PC-9 (cell line): ENCODE measurements around the gene ATP2B3.

Source experiments
- EZH2 ChIP-seq: fragments of 200-600 bp; sonication (generic); IDR thresholded peaks from 2 replicates; pipeline ENCODE4 v1.8.0; 2017; ENCODE audit warnings: antibody characterized with exemption, low read depth
- TF ChIP-seq, protein P1 (sequence below): fragments of 200-600 bp; sonication (generic); conservative IDR thresholded peaks from 2 replicates; pipeline ENCODE4 v1.6.1; 2017; ENCODE audit warnings: mixed run types, antibody characterized with exemption, mild to moderate bottlenecking, moderate library complexity

DNA sequence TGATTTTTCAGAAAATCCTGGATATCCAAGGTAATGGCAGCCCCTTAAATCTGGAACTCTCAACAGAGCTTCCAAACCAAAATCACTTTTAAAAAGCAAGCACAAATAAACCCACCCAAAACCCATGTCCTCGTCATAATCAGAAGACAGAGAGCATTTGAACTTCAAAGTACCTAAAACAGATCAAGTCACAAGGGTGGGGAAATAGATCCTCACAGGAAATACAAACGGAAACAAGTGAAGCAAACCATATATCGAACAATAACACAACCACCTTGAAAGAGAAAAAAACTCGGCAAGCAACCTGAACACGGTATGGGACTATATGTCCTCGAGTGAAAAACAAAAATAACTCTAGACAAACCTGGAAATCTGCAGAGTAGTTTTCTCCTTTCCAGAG, 97.4 kb downstream of the ATP2B3 start:
- TF ChIP-seq, protein P1, sequence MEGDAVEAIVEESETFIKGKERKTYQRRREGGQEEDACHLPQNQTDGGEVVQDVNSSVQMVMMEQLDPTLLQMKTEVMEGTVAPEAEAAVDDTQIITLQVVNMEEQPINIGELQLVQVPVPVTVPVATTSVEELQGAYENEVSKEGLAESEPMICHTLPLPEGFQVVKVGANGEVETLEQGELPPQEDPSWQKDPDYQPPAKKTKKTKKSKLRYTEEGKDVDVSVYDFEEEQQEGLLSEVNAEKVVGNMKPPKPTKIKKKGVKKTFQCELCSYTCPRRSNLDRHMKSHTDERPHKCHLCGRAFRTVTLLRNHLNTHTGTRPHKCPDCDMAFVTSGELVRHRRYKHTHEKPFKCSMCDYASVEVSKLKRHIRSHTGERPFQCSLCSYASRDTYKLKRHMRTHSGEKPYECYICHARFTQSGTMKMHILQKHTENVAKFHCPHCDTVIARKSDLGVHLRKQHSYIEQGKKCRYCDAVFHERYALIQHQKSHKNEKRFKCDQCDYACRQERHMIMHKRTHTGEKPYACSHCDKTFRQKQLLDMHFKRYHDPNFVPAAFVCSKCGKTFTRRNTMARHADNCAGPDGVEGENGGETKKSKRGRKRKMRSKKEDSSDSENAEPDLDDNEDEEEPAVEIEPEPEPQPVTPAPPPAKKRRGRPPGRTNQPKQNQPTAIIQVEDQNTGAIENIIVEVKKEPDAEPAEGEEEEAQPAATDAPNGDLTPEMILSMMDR: no peak
- TF ChIP-seq EZH2: no peak
